GM12874 (cell line): ENCODE results near the gene UGT2B17.

ENCODE experiments used
- CTCF ChIP-seq: IDR thresholded peaks from 2 replicates; pipeline ENCODE4 v1.5.1; 2011; ENCODE audit warnings: low read depth, mild to moderate bottlenecking, control low read depth, low read length, moderate library complexity; ENCODE audit not compliant: insufficient read depth

Gene UGT2B17

GRCh38 chr4:68576272-68577125 lies at the start of gene UGT2B17:
Gene UGT2B17 (minus strand): TSS chr4:68576322. CDS start chr4:68568484, 7,838 bp downstream.
- TF ChIP-seq CTCF, result no peak

GRCh38 chr4:68617003-68617698 lies 41.0 kb upstream of the UGT2B17 start:
- TF ChIP-seq CTCF, result no peak

- TF ChIP-seq CTCF, result no peak
Observed at GRCh38 chr4:68615699-68616422, 39.7 kb upstream of the UGT2B17 start.

- TF ChIP-seq CTCF, result no peak
Observed at GRCh38 chr4:68613752-68614151, 37.6 kb upstream of the UGT2B17 start.

- TF ChIP-seq CTCF, result no peak
Observed at GRCh38 chr4:68606240-68606639, 30.1 kb upstream of the UGT2B17 start.

- TF ChIP-seq CTCF, result no peak
Observed at GRCh38 chr4:68599150-68599549, 23.0 kb upstream of the UGT2B17 start.

- TF ChIP-seq CTCF, result no peak
Observed at GRCh38 chr4:68597482-68597881, 21.4 kb upstream of the UGT2B17 start.
